NCI-H146 treated with DMSO at 0.1 percent for 48 hours (cell line): Measurements from ENCODE around the gene HOMEZ.
"Not testable (repeated sequence)": the region's sequence is repeated elsewhere in the genome, so short reads cannot be mapped to it uniquely, and the experiment has no call there.

Source experiments
- DNase-seq: peaks from one replicate; lab custom pipeline; 2025; ENCODE audit not compliant: unreplicated experiment; lab: John Stamatoyannopoulos, UW

HOMEZ gene

GRCh38 chr14:23285530-23286019 lies 357 bp downstream of the HOMEZ start:
- DNase-seq: no peak

GRCh38 chr14:23284654-23285529 lies 1.0 kb downstream of the HOMEZ start:
- no peak for DNase-seq

- DNase-seq: no peak
These were observed 4.7 kb downstream of the HOMEZ start for GRCh38 chr14:23281247-23281646.

GRCh38 chr14:23277928-23278327 lies 8.0 kb downstream of the HOMEZ start:
- DNase-seq: not testable (repeated sequence)

- no peak for DNase-seq
These were observed 8.7 kb downstream of the HOMEZ start for GRCh38 chr14:23277189-23277588.

DNA sequence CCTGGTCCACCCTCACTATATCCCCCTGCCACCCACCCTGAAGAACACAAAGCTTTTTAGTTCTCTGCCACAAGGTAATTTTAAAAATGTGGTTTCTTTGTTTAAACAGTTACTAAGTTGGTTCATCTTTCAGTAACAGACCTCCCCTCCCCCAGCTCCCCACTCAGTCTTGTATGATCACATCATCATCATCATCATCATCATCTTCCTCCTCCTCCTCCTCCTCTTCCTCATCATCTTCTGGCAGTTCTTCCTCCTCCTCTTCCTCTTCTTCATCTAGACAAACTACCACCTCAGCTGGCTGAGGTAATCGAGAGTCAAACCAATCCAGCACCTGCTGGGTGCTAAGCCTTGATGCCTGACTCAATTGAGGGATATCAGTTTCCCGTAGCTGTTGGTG lies 10.5 kb downstream of the HOMEZ start:
- DNase-seq: no peak

GRCh38 chr14:23269193-23269592 lies 16.7 kb downstream of the HOMEZ start:
- DNase-seq: no peak

GRCh38 chr14:23260849-23261248 lies 25.1 kb downstream of the HOMEZ start:
- not testable (repeated sequence) for DNase-seq

- no peak for DNase-seq
These were observed 26.5 kb downstream of the HOMEZ start for GRCh38 chr14:23259426-23259825.

GRCh38 chr14:23258256-23258655 lies 27.7 kb downstream of the HOMEZ start:
- DNase-seq: no peak

DNA sequence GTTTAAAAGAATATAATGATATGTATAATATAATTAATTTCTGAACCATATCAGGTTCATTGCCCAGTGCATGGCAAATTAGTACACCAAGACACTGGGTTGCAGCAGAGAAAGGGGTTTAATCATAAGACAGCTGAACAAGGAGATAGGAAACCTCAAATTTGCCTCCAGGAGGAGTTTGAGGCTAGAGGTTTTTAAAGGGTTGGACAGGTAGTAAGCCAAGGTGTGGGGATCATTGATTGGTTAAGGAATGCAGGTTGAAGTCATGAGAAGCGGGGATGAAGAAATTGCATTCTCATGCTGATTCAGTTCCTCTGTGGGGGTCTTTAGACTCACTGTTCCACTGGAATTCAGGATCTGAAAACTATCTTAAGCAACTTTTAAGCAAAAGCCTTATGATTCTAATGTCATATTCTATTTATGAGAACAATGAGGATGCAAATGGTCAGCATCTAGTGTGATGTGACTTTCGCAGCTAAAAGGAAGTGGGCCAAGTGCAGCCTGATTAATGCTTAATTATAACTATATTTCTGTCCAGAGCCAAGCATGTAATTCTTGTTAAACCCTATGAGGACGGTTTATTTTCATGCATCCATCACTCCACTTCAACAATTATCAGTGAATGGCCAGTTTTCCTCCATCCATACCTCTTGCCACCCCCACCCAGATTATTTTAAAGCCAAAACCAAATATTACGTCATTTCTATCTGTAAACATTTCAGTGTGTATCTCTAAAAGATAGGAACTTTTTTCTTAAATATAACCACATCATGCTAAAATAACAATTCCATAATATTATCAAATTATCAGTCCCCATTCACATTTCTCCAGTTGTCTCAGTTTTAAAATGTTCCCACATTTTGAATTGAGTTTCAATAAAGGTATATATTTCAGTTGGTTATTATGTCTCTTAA lies 33.3 kb downstream of the HOMEZ start:
- DNase-seq: no peak

- no peak for DNase-seq
These were observed 33.9 kb downstream of the HOMEZ start for GRCh38 chr14:23252006-23252405.

GRCh38 chr14:23249824-23250223 lies 36.1 kb downstream of the HOMEZ start:
- no peak for DNase-seq

- no peak for DNase-seq
These were observed 37.3 kb downstream of the HOMEZ start for GRCh38 chr14:23248601-23249000.

GRCh38 chr14:23245282-23245681 lies 40.6 kb downstream of the HOMEZ start:
- no peak for DNase-seq

DNA sequence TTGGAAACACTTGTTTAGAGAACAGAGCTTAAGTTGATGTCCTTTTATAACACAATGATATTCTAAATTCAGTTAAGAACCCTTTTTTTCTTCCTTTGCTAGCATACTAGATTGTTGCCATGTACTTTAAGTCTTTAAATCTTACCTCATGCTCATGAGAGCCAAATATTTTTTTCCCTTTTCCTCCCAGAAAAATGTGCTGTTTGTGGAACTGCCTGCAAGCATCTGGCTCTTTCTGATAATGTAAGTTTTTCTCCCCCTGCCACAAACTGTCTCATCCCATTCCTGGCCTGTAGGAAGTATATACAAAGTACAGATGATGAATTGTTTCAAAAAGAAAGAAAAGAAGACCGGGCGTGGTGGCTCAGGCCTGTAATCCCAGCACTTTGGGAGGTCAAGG lies 42.9 kb downstream of the HOMEZ start:
- no peak for DNase-seq

DNA sequence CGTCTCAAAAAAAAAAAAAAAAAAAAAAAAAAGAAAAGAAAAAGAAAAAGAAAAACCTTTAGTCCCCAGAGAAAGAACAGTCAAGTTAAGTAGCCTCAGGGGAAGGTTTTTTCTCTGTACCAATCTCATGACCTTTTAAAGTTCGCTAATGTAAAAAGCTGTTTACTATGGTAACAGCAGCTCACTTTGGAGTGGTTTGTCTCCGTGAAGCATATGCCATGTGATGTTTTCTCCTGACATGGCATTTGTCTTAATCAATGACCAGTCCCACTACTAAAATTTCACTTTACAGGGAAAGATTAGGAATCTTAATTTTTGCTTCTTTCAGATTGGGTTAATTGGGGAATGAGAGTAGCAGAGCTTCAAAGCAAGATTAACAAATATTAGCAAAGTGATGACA lies 43.9 kb downstream of the HOMEZ start:
- no peak for DNase-seq

DNA sequence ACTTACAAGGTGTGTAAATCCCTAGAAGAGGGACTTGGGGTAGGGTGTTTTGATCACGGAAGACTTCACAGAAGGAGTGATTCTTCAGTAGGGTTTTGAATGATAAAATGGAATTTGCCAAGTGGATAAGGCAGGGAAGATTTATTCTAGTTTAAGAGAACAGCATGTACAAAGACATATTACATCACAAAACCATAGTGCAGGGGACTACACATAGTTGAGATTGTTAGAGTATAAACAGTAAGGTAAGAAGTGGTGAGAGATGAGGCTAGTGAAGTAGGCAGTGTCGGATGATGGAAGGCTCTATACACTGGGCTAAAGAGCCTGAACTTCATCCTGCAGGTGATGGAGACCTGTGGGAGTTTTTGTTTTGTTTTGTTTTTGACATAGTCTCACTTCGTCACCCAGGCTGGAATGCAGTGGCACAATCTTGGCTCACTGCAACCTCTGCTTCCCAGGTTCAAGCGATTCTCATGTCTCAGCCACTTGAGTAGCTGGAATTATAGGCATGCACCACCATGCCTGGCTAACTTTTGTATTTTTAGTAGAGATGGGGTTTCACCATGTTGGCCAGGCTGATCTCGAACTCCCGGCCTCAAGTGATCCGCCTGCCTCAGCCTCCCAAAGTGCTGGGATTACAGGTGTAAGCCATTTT lies 44.7 kb downstream of the HOMEZ start:
- DNase-seq: not testable (repeated sequence)

GRCh38 chr14:23240661-23241060 lies 45.3 kb downstream of the HOMEZ start:
- no peak for DNase-seq

DNA sequence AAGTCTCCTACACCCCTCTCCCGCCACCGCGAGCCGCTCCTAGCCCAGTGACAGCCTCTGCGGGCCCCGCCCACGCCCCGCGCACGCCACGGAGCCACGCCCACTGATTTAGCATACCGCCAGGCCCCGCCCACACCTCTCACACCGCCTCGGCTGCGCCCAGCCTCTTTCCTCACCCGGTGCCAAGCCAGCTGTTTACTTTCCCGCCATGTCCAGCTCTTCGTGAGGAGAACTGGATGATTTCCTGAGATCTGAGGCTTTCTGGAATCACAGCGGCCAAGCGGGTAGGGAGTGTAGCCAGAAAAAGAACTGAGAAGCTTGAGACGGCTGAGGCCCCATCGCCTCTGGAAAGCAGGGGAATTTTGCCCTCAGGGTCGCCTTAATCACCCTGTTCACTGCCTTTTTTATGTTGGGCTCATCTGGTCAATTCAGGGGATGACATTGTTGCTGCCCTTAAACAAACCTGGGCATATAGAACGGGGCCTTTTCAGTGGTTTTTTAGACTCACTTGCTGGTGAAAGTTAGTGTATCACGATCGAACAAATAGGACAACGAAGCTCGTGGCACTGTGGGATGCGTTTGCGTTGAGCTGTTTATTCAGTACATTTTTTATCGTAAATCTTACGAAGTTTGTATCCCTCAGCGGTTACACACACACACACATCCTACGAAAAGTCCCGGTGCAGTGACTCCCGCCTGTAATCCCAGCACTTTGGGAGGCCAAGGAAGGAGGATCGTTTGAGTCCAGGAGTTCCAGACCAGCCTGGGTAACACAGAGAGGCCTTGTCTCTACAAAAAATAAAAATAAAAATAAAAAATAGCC lies 47.9 kb downstream of the HOMEZ start, which contains the start of gene RNF212B:
Gene RNF212B, plus strand, starts transcription at position 165 of the 823 bp plus-strand sequence. CDS start 2,410 bp downstream, outside the sequence.
- DNase-seq: peak; percentile 57
